Stimulated activated CD4-positive, alpha-beta T cell treated with anti-CD3 and anti-CD28 coated beads, Interleukin-4, amount 100 ng/mL, for 4 hours (primary cell): Measurements from ENCODE around the gene MAP2K1.

ENCODE experiments used
- DNase-seq, 2 experiments: peaks; one replicate each; pipeline ENCODE4 v3.0.0-alpha.2; 2020

Gene MAP2K1

DNA sequence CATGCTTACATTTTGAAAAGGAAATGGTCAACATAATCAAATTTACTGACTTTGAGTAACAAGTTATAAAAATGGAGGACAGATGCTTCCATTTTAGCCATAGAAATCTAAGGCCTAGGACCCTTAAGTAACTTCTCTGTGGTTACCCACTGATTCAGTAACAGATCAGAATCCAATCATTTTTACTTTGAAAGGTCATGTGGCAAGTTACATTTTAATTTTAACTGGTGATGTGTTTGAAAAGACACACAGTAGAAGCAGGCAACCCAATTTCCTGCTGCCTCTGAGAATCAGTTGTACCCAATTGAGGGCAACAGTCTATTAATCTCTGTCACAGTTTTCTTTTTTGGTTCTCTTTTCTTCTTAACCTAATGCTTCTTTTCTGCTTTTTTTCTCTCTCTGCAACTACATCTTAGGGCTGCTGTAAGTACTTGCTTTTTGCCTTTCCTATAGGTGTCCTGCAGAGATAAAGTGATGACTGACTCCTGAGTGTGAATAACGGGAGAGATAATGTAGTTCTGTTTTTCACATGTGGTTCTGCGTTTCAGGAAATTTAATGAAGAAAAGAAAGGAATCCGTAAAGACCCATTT, 121.7 kb downstream of the MAP2K1 start:
- no peak for DNase-seq

DNA sequence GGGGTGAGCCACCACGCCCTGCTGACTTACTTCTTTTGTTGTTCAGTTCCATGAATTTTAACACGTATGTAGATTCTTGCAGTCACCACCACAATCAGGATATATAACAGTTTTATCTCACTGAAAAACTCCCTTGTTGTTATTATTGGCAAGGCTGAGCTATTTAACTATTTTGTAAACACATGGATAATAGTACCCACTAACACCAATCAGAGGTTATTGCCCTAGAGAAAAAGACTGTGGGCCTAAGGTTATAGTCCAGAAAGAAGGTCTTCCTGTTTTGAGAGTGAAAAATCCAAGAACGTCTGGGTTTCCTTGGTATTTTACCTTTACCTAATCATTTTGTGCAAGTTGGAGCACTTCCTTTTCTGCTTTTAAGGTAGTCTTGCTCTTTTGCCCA, 127.9 kb downstream of the MAP2K1 start:
- DNase-seq = no peak

DNA sequence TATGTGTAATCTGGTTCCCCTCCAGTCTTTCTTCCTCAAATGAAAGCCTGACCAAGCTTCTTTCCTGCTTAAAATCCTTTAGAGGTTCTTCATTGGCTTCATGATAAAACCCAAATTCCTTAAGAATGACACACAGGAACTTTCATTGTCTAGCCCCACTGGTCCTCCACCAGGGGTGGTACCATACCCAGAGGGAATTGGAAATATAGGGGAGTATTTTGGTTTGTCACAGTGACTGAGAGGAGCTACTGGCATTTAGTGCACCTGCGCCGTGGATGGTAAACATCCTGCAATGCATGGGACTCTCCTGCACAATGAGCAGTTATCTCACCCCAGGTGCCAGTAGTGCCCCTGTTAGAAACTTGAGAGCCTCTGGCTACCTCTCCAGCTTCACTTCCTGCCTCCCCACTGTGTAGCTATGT, 129.2 kb downstream of the MAP2K1 start:
- DNase-seq = no peak

DNA sequence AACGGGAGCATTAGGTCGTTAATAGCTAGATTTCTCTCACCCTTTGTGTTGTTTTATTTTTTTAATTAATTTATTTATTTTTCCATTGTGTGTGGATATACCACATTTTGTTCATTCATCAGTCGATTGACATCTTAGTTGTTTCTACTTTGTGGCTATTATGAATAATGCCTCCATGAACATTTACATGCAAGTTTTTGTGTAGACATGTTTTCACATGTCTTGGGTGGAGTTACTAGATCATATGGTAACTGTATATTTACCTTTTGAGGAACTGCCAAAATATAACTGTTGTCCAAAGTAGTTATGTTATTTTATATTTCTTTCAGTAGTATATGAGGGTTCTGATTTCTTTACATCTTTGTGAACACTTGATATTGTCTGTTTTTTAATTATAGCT, 137.2 kb downstream of the MAP2K1 start:
- no peak for DNase-seq

DNA sequence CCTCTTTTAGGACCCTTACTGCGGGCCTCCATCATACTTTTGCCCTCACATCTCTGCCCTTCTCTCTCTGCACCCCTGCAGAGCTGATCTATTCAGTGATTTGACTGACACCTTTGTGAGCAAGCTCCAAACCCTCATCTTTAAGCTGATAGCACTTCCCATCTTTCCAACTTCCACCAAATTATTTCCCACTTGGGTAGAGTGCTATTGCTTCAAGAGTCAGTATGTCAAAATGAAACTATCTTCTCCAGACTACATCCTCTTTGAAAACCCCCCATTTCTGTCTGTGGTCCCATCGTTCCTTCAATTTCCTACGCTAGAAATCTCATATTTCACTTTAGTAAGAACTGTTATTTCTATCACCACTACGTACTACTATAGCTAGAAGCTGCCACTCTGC, 138.1 kb downstream of the MAP2K1 start:
- no peak for DNase-seq

DNA sequence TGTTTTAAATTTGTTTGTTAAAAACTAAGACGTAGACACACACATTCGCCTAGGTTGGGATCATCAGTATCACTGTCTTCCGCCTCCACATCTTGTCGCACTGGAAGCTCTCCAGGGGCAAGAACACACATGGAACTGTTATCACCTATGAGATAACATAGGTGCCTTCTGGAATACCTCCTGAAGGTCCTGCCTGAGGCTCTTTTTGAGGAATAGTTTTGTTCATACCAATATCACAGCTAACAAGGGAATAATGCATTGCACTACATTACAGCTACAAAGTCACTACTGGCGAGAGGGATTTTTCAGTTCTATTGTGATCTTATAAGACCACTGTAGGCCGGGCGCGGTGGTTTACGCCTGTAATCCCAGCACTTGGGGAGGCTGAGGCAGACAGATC, 148.3 kb downstream of the MAP2K1 start:
- DNase-seq = no peak
